Left lung (tissue), 10 donors: ENCODE measurements around the gene YJEFN3. TPM values are rescaled to one million over a fixed set of nuclear protein-coding genes. Genes with fewer than 3 reads are reported as not detected.

Experiments used
- ATAC-seq: fragments of 200-7000 bp; cut with Tn5 transposase; one replicate; pipeline ENCODE4 v1.9.1; 2020; ENCODE audit warnings: moderate library complexity
- DNase-seq, 4 donors: peaks; one replicate each; pipeline ENCODE4 v3.0.0-alpha.2; 2013 to 2020
- H3K27ac ChIP-seq, 2 donors: fragments of 200-600 bp; sonication (generic) in 1 of 2; one replicate each; pipeline versions ENCODE4 v1.5.0 to v1.8.0; 2020 to 2021
- H3K27me3 ChIP-seq, 2 donors: fragments of 200-600 bp; sonication (generic) in 1 of 2; one replicate each; pipeline versions ENCODE4 v1.5.0 to v1.8.0; 2020 to 2021
- H3K36me3 ChIP-seq, 2 donors: fragments of 200-600 bp; sonication (generic) in 1 of 2; one replicate each; pipeline versions ENCODE4 v1.5.0 to v1.8.0; 2020 to 2021
- H3K4me1 ChIP-seq, 2 donors: fragments of 200-600 bp; one replicate each; pipeline ENCODE4 v1.8.0; 2021
- H3K4me3 ChIP-seq, 2 donors: fragments of 200-600 bp; sonication (generic) in 1 of 2; one replicate each; pipeline versions ENCODE4 v1.5.0 to v1.8.0; 2020 to 2021; ENCODE audit warnings: mild to moderate bottlenecking in 1 of 2
- H3K9me3 ChIP-seq, 2 donors: fragments of 200-600 bp; sonication (generic) in 1 of 2; one replicate each; pipeline versions ENCODE4 v1.5.0 to v1.8.0; 2020 to 2021
- intact Hi-C, 2 donors: fragments of 100-400 bp; cut with DNase I; formaldehyde crosslinking; loops; one replicate each; pipeline versions ENCODE4 v1.11.2 to v1.14.2; 2022
- polyA plus RNA-seq, 6 donors: library from polyadenylated mRNA; unstranded; fragments of 120-200 nt; gene quantifications; one replicate each; pipeline ENCODE4 v1.2.1, GENCODE V29; 2013; ENCODE audit not compliant: insufficient read length in 6 of 6
- total RNA-seq, 2 donors: library from RNA; stranded (reverse); fragmentation: NEBNext Ultra II Directional; extraction: Animal tissue kit (Norgen Biotek cat#: 25700); gene quantifications; one replicate each; pipeline ENCODE4 v1.2.1, GENCODE V29; 2021
- TF ChIP-seq, protein P1 (sequence below), 2 donors: fragments of 200-600 bp; sonication (generic) in 1 of 2; IDR thresholded peaks; one replicate each; pipeline versions ENCODE4 v1.5.0 to v1.8.0; 2021; ENCODE audit warnings: antibody characterized with exemption in 2 of 2
- donor health status: DM: no; HTN: yes; CAD: no.
- donor health status: DM: no; HTN: no; CAD: no.

The YJEFN3 gene
- total and polyA plus RNA-seq, 8 donors: 2.7 to 13.6 (median 11.0) TPM

DNA sequence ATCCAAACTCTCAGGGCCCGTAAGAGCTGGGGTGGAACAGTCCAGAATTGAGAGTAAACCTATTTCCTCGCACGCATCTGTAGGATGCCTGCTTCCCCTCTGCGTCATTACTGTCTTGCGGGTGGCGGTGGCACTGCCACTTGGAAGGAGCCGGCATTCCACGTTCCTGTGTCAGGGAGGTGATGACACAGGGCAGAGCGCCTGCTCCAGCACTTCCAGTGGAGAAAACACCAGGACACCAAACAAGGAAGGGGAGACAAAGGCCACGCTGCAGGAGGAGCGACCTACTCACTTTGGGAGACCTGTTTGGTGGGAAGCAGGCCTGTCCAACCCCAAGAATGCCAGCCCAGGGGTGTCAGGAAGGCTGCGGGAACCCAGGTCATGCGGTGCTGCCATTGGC, 52.7 kb downstream of the YJEFN3 start:
- H3K27me3 ChIP-seq: no peaks in the 10 kb centered on the region
- intact Hi-C loops: no loop called here
- no peak for ATAC-seq
- H3K4me3 ChIP-seq: no peak overlapping the region
- H3K9me3 ChIP-seq: no peaks in the 10 kb centered on the region
- no peaks in the 10 kb centered on the region for H3K4me1 ChIP-seq
- peak in 1 of 4 donors; percentile 53 for DNase-seq
- H3K27ac ChIP-seq: no peak overlapping the region
- TF ChIP-seq, protein P1, sequence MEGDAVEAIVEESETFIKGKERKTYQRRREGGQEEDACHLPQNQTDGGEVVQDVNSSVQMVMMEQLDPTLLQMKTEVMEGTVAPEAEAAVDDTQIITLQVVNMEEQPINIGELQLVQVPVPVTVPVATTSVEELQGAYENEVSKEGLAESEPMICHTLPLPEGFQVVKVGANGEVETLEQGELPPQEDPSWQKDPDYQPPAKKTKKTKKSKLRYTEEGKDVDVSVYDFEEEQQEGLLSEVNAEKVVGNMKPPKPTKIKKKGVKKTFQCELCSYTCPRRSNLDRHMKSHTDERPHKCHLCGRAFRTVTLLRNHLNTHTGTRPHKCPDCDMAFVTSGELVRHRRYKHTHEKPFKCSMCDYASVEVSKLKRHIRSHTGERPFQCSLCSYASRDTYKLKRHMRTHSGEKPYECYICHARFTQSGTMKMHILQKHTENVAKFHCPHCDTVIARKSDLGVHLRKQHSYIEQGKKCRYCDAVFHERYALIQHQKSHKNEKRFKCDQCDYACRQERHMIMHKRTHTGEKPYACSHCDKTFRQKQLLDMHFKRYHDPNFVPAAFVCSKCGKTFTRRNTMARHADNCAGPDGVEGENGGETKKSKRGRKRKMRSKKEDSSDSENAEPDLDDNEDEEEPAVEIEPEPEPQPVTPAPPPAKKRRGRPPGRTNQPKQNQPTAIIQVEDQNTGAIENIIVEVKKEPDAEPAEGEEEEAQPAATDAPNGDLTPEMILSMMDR (IDR thresholded peaks at IDR 0.05): no peak
- no peaks in the 10 kb centered on the region for H3K36me3 ChIP-seq

DNA sequence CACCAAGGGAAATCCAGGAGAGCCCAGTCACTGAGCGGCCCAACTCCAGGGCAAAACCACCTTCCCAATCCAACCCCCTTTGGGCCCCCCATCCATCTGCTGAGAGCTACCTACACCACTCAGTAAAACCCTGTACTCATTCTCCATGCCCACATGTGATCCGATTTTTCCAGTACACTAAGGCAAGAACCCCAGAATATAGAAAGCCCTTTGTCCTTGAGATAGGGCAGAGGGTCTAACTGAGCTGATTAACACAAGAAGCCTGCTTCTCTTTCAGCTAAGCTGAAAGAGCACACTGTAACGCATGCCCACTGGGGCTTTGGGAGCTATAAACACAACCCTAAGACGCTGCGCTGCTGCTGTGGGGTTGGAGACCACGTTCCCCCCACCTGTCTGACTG, 53.8 kb downstream of the YJEFN3 start:
- DNase-seq (peak in 1 of 4 donors; percentile 18), ATAC-seq (no peak)
- TF ChIP-seq, protein P1 (IDR thresholded peaks at IDR 0.05): no peak
- no peak overlapping the region for H3K27ac ChIP-seq
- no peaks in the 10 kb centered on the region for H3K36me3 ChIP-seq
- intact Hi-C loops: no loop called here
- H3K4me1 ChIP-seq: no peaks in the 10 kb centered on the region
- H3K27me3 ChIP-seq: no peaks in the 10 kb centered on the region
- H3K9me3 ChIP-seq: no peaks in the 10 kb centered on the region
- no peak overlapping the region for H3K4me3 ChIP-seq

DNA sequence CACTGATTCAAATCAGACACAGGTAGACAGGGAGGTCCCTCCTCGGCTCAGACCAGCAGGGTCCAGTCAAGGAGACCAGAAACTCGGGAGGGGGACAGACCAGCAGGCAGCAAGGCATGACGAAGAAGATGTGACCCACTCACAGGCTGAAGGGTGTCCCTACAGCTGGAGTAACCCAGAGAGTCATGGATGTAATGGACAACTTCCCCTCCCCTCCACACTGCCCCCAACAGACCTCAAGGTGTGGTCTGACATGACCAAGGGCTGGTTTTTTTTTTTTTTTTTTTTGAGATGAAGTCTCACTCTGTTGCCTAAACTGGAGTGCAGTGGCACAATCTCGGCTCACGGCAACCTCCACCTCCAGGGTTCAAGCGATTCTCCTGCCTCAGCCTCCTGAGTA, 55.6 kb downstream of the YJEFN3 start:
- Histone ChIP-seq H3K4me1 (no peaks in the 10 kb centered on the region), H3K27ac (no peak overlapping the region), H3K9me3 (no peaks in the 10 kb centered on the region), H3K4me3 (no peak overlapping the region), H3K27me3 (no peaks in the 10 kb centered on the region), H3K36me3 (no peaks in the 10 kb centered on the region)
- DNase-seq (peak in 1 of 4 donors; percentile 13), ATAC-seq (no peak)
- intact Hi-C loops: no loop called here
- TF ChIP-seq, protein P1 (IDR thresholded peaks at IDR 0.05): no peak

Other genes starting within 250 kb of the YJEFN3 start
- 10 to 100 TPM; 35.6 to 37.7 TPM for gene SUGP1, start 208.4 kb upstream of the YJEFN3 start, total RNA-seq
- gene SUGP1, start 208.4 kb upstream of the YJEFN3 start, polyA plus RNA-seq: 10 to 100 TPM; 39.9 to 52.4 (median 49.1) TPM
- 10 to 100 TPM; 46.7 to 50.8 TPM for gene MAU2, start 208.1 kb upstream of the YJEFN3 start, total RNA-seq
- 10 to 100 TPM; 56.8 to 80.3 (median 72.6) TPM for gene MAU2, start 208.1 kb upstream of the YJEFN3 start, polyA plus RNA-seq
- 10 to 100 TPM; 66.3 to 97.3 TPM for gene GATAD2A, start 123.2 kb upstream of the YJEFN3 start, total RNA-seq
- gene GATAD2A, start 123.2 kb upstream of the YJEFN3 start, polyA plus RNA-seq: 10 to 100 TPM; 39.3 to 61.1 (median 46.9) TPM
- gene TSSK6, start 13.4 kb upstream of the YJEFN3 start, total RNA-seq: 1 to 10 TPM; 1.3 to 1.4 TPM
- gene TSSK6, start 13.4 kb upstream of the YJEFN3 start, polyA plus RNA-seq: 1 to 10 TPM in 4 of 6 donors, under 1 TPM in 2; 0.67 to 1.4 (median 1.2) TPM
- 100 to 1,000 TPM; 246 to 303 TPM for gene NDUFA13, start 12.7 kb upstream of the YJEFN3 start, total RNA-seq
- 100 to 1,000 TPM; 169 to 214 (median 208) TPM for gene NDUFA13, start 12.7 kb upstream of the YJEFN3 start, polyA plus RNA-seq
- gene CILP2, start 9.4 kb downstream of the YJEFN3 start, total RNA-seq: 10 to 100 TPM in 1 of 2 donors, under 1 TPM in 1; 0.31 to 17.8 TPM
- under 1 TPM; 0.14 to 0.51 (median 0.23) TPM for gene CILP2, start 9.4 kb downstream of the YJEFN3 start, polyA plus RNA-seq
- gene PBX4, start 89.8 kb downstream of the YJEFN3 start, total RNA-seq: 1 to 10 TPM; 1.8 to 3.4 TPM
- gene PBX4, start 89.8 kb downstream of the YJEFN3 start, polyA plus RNA-seq: 10 to 100 TPM; 14.0 to 22.0 (median 18.0) TPM
- gene LPAR2, start 99.3 kb downstream of the YJEFN3 start, total RNA-seq: 10 to 100 TPM; 16.1 to 36.2 TPM
- 10 to 100 TPM; 39.5 to 60.8 (median 45.5) TPM for gene LPAR2, start 99.3 kb downstream of the YJEFN3 start, polyA plus RNA-seq
- gene GMIP, start 114.7 kb downstream of the YJEFN3 start, total RNA-seq: 10 to 100 TPM; 21.5 to 57.2 TPM
- 10 to 100 TPM in 5 of 6 donors, 1 to 10 TPM in 1; 9.1 to 12.9 (median 10.7) TPM for gene GMIP, start 114.7 kb downstream of the YJEFN3 start, polyA plus RNA-seq
- gene ATP13A1, start 134.8 kb downstream of the YJEFN3 start, total RNA-seq: 10 to 100 TPM; 51.2 to 74.8 TPM
- gene ATP13A1, start 134.8 kb downstream of the YJEFN3 start, polyA plus RNA-seq: 10 to 100 TPM; 39.3 to 59.2 (median 43.3) TPM
- 10 to 100 TPM in 1 of 2 donors, 1 to 10 TPM in 1; 9.7 to 13.6 TPM for gene ZNF101, start 139.9 kb downstream of the YJEFN3 start, total RNA-seq
- gene ZNF101, start 139.9 kb downstream of the YJEFN3 start, polyA plus RNA-seq: 10 to 100 TPM; 11.6 to 17.5 (median 13.9) TPM
- 1 to 10 TPM; 4.7 to 4.8 TPM for gene ZNF14, start 204.2 kb downstream of the YJEFN3 start, total RNA-seq
- gene ZNF14, start 204.2 kb downstream of the YJEFN3 start, polyA plus RNA-seq: 10 to 100 TPM; 10.8 to 15.3 (median 13.2) TPM